AG04449 (cell line): Measurements from ENCODE around the gene FAM53C.

ENCODE experiments used
- CTCF ChIA-PET: fragments of 350-600 bp; formaldehyde crosslinking; extraction: SDS; loops from one replicate; lab custom pipeline; 2021; ENCODE audit warnings: antibody characterized with exemption; lab: Yijun Ruan, JAX
- POLR2A ChIA-PET: fragments of 400-600, 350-600 bp; formaldehyde crosslinking; extraction: SDS; loops from one replicate; lab custom pipeline; 2020; ENCODE audit warnings: antibody characterized with exemption, inconsistent platforms; lab: Yijun Ruan, JAX
- DNase-seq: peaks from one replicate; pipeline ENCODE4 v3.0.0-alpha.2; 2010; ENCODE audit warnings: low read depth, low spot score
- H3K4me3 ChIP-seq: 2 replicates; pipeline ENCODE4 v1.5.1; 2011; ENCODE audit warnings: low read depth, mild to moderate bottlenecking, control low read depth, low read length
- CTCF ChIP-seq: IDR thresholded peaks from one replicate; pipeline ENCODE4 v1.5.1; 2011; ENCODE audit warnings: mild to moderate bottlenecking, moderate library complexity, low read length, control low read depth, inconsistent platforms; ENCODE audit not compliant: insufficient read depth; ENCODE audit errors: missing control alignments

The FAM53C gene

GRCh38 chr5:138346889-138347288, 8.8 kb downstream of the FAM53C start:
- DNase-seq, result no peak
- no peak for TF ChIP-seq CTCF
- ChIA-PET CTCF (interaction anchor here (0.9 kb wide), 1 partner anchor 15 kb away, joined by 3 read pairs; the partner anchor contains the start of gene CDC25C), POLR2A (interaction anchor here (9.0 kb wide), 1 partner anchor 9 kb away, joined by 121 read pairs; the partner anchor contains the start of gene FAM53C)
- no peak overlapping the region for H3K4me3 ChIP-seq

- no peak for DNase-seq
- no peak overlapping the region for H3K4me3 ChIP-seq
- ChIA-PET CTCF (interaction anchor here (1.1 to 7.9 kb wide), 3 partner anchors 12 to 127 kb away, joined by 3 to 267 read pairs (median 4); partner anchors contain the start of genes CDC25C and FAM53C), POLR2A (interaction anchor here (9.0 kb wide), 1 partner anchor 12 kb away, joined by 121 read pairs; the partner anchor contains the start of gene FAM53C)
- TF ChIP-seq CTCF, result no peak
Measured at GRCh38 chr5:138349852-138350562, 11.9 kb downstream of the FAM53C start.

GRCh38 chr5:138350563-138350890, 12.5 kb downstream of the FAM53C start:
- CTCF ChIA-PET, result interaction anchor here (1.6 to 7.9 kb wide), 4 partner anchors 13 to 128 kb away, joined by 4 to 267 read pairs (median 44); partner anchors contain the start of genes CDC25C and FAM53C

GRCh38 chr5:138351056-138351455, 13.0 kb downstream of the FAM53C start:
- POLR2A ChIA-PET, result interaction anchor here (1.0 to 9.0 kb wide), 2 partner anchors 13 to 114 kb away, joined by 3 to 121 read pairs; partner anchors contain the start of genes EGR1 and FAM53C
- TF ChIP-seq CTCF, result no peak
- DNase-seq, result peak; percentile 52
- CTCF ChIA-PET, result interaction anchor here (0.8 to 7.9 kb wide), 20 partner anchors 10 to 155 kb away, joined by 3 to 267 read pairs (median 4); partner anchors contain the start of genes CDC25C and FAM53C
- H3K4me3 ChIP-seq, result no peak overlapping the region

More at GRCh38 chr5:138350563-138350890, 12.5 kb downstream of the FAM53C start:
- TF ChIP-seq CTCF, result no peak
- POLR2A ChIA-PET, result interaction anchor here (9.0 kb wide), 1 partner anchor 12 kb away, joined by 121 read pairs; the partner anchor contains the start of gene FAM53C
- no peak overlapping the region for H3K4me3 ChIP-seq
- no peak for DNase-seq

GRCh38 chr5:138351517-138351916, 13.5 kb downstream of the FAM53C start:
- H3K4me3 ChIP-seq, result no peak overlapping the region

More at GRCh38 chr5:138351517-138351916, 13.5 kb downstream of the FAM53C start:
- ChIA-PET CTCF (interaction anchor here (0.7 to 7.9 kb wide), 31 partner anchors 10 to 170 kb away, joined by 3 to 267 read pairs (median 4); partner anchors contain the start of genes CDC23, CDC25C and FAM53C), POLR2A (interaction anchor here (1.0 to 9.0 kb wide), 2 partner anchors 13 to 113 kb away, joined by 3 to 121 read pairs; partner anchors contain the start of genes EGR1 and FAM53C)
- TF ChIP-seq CTCF, result no peak
- DNase-seq, result no peak
